CD4-positive, alpha-beta T cell treated with Interleukin-4 for 4 hours (primary cell): ENCODE data around the gene IRF5.
A peak's percentile ranks its signal among the peaks of the same experiment; 100 is the strongest.

Experiments used
- DNase-seq: peaks from one replicate; pipeline ENCODE4 v3.0.0-alpha.2; 2020

Gene IRF5

DNA sequence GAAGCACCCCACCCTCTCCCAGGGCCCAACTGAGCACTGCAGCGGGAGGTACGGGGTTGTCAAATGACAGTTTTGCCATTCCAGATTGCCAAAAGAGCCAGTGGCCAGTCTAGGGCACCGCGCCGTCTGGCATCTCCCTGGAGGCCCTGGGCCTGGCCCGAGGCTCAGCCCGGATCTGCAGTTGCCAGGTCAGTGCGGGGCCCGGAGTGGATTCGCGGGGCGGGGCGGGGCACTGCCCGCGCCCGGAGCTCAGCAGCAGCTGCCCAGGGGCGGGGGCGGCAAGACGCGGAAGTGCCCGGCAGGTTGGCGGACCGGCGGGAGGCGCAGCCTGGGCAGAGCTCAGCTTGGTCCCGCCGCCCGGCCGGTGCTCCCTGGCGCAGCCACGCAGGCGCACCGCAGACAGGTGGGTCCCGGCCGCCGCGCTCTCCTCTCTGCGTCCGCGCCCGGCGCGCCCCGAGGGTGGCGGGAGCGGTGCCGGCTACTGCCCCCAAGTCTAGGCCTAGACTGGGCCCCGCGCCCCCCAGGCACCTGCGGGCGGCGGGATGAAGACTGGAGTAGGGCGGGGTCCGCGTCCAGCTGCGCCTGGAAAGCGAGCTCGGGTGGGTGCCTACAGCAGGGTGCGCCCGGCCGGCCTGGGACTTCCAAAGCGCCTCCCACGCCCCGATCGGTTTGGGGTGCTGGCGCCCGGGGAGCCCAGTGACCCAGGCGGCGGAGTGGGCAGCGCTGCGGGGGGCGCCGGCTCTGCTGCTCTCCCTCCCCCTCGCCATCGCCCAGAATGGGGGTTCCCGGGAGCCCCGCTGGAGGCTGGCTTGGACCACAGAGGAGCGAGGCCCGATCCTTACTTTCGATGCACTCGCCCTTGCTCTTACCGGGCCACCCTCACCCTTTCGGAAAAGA is at the start of gene IRF5:
Gene IRF5 (plus strand): TSS at position 281 of the 897 bp plus-strand sequence. CDS start 4,155 bp downstream, outside the sequence.
- no peak for DNase-seq

DNA sequence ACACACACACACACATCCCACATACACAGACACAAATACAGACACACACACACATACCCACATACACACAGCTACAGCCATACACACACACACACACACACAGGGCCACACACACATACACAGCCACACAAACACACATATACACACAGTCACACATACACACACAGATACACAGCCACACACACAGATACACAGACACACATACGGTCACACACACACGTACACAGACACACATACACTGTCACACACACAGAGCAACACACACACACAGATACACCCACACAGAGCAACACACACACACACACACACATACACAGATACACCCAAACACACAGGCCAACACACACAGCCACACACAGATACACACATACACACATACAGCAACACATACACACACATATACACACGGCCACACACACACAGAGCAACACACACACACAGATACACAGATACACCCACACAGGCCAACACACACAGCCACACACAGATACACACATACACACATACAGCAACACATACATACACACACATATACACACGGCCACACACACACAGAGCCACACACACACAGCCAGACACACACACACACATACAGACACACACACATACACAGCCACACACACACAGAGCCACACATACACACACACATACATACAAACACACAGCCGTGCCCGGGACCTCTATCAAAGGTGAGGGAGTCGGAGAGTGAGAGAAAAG is 49.5 kb upstream of the IRF5 start:
- DNase-seq, result no peak

GRCh38 chr7:128888756-128889095 is 49.0 kb upstream of the IRF5 start:
- DNase-seq, result no peak

- DNase-seq, result no peak
These were observed 48.6 kb upstream of the IRF5 start for GRCh38 chr7:128889121-128889520.

DNA sequence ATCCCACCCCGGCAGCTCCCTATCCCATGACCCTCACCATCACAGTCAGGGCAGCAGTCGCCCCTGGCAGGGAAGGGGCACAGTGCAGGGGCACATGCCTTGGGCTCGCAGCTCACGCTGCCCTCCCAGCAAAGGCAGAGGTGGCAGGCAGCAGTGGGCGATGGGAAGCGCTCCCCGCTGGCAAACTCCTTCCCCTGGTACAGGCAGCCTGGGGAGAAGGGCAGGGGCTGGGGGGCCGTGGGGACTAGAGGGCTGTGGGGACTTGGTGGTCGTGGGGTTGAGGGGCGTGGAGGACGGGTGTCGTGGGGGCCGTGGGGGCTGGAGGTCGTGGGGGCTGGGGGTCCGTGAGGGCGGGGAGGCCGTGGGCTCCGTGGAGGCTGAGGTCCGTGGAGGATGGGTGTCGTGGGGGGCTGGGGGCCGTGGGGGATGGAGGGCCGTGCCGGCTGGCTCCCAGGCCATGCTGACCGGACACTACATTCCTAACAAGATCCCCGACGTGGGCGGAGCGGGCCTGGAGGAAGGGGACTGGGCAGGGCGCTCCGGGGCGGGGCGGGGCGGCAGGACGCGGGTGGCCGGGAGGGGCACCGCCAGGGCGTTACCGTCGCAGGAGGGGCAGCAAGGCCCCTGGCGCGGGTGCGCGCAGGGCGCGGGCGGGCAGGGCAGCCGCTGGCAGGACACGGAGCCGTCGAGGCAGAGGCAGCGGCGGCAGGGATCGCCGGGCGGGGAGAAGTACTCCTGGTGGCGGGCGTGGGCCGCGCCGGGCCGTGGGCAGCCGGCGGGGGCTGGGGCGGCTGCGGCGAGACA is 47.2 kb upstream of the IRF5 start:
- DNase-seq, result no peak

- DNase-seq, result no peak
These were observed 46.4 kb upstream of the IRF5 start for GRCh38 chr7:128891110-128891941.

GRCh38 chr7:128891942-128892269 is 45.8 kb upstream of the IRF5 start:
- no peak for DNase-seq

GRCh38 chr7:128892521-128893250 is 45.0 kb upstream of the IRF5 start:
- DNase-seq, result no peak

GRCh38 chr7:128893251-128894100 is 44.3 kb upstream of the IRF5 start:
- DNase-seq, result no peak

- no peak for DNase-seq
These were observed 43.7 kb upstream of the IRF5 start for GRCh38 chr7:128894101-128894440.

DNA sequence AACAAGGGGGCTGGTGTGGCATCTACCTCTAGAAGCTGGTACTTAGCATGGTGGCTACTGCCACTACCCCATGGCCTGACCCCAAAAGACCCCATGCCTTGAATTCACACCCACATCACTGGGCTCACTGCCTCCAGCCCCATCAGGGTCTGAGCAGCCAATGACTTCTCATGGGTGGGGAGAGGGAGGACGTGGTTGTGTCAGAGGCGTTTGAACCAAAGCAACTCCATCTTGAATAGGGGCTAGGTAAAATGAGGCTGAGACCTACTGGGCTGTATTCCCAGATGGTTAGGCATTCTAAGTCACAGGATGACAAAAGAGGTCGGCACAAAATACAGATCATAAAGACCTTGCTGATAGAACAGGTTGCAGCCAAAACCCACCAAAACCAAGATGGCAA is 42.4 kb upstream of the IRF5 start:
- no peak for DNase-seq

DNA sequence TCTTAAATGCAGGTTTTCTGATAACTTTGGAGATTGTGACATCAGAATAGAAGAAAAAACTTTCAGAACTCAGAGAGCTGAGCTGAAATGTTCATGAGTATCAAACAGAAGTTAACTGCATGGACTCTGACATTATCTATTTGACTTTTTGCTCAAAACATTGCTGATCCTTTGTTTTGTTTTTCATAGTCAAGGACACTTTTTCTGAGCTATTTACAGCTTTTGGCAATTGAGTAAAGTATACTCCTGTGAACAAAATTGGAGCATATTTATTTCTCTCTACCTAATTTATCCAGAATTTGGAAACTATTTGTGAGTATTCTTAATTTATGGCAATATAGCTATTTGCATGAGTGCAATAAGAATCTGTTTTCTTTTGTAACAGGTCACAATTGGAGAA is 38.3 kb upstream of the IRF5 start:
- DNase-seq, result no peak

DNA sequence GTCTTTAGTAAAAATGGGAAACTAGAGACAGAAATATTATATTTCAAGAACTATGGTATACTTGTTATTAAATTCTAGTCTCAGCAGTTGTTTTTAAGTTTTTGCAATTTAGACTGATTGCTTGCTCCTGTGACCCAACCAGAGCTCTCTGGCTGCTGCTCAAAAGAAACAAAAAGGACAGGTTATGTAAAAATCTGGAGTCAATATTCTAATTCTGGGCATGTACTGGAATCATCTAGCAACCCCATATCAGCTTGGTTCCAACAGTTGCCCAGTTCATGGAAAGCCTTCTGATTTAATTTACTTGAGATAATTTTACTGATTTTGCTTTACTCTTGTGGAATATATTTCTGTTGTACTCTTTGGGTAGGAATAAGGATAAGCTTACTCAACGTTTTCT is 37.5 kb upstream of the IRF5 start:
- DNase-seq, result no peak

- no peak for DNase-seq
These were observed 34.8 kb upstream of the IRF5 start for GRCh38 chr7:128902761-128903585.

DNA sequence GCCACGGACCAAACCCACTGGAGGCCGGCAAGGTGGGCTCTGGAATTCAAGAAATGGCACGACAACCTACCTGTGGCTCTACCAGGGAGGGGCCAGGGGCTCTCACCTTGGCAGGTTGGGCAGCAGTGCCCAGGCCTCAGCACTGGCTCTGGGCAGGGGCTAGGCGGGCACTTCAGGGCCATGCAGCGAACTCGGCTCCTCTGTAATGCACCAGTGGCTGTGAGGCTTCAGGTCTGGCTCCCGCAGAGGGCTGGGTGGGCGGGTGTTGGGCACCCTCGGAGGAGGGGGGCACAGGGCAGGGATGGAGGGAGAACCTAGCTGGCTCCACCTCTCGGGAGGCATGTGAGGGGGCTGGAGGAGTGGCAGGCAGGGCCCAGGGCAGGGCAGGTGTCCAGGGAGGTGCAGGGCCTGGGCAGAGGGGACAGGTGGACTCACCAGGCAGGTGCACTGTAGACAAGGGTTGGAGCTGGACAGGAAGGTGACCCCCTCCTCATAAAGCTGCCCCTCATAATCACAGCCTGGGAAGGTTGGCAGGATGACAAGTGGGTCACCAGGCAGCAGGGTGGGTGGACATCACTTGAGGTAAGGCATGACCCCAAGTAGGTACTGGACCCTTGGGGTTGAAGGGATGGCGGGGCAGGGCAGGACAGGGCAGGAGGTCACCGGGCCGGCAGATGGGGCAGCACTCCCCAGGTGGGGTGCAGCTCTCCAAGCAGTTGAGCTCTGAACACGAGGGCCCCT is 33.9 kb upstream of the IRF5 start:
- no peak for DNase-seq

DNA sequence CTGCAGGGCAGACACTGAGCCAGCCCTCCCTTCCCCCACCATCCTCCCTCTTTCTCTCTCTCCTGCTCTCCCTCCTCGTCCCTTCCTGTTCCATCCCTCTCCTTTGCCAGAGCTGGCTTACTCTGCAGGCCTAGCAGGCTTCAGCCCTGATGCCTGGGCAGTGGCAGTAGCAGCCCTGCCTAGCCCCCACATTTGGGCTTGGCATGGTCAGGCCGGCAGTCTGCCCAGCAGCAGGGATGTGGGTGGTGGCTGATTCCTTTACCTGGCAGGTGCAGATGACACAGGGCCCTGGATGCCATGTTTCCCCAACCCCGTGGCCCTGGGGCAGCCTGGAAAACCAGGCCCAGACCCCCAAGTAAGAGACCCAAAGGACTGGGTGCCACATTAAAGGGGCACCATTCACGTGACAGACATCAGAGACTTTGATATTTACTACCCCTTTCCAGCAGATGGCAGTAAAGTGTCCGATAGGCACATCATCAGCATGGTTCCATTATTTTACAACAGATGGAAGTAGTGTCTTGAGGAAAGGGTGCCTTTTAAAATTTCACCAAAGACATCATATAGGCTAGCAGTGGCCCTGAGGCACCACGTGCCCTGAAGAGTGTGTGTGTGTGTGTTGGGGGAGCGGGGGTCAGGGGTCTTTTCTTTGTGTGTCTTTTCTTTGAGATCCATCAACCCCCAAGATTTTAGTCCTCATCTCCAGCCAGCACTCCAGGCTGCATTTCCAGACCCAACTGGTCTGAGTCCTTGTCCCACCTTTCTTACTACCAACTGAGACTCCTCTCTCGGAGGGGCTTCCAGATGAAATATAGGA is 33.1 kb upstream of the IRF5 start:
- DNase-seq, result peak; percentile 67

DNA sequence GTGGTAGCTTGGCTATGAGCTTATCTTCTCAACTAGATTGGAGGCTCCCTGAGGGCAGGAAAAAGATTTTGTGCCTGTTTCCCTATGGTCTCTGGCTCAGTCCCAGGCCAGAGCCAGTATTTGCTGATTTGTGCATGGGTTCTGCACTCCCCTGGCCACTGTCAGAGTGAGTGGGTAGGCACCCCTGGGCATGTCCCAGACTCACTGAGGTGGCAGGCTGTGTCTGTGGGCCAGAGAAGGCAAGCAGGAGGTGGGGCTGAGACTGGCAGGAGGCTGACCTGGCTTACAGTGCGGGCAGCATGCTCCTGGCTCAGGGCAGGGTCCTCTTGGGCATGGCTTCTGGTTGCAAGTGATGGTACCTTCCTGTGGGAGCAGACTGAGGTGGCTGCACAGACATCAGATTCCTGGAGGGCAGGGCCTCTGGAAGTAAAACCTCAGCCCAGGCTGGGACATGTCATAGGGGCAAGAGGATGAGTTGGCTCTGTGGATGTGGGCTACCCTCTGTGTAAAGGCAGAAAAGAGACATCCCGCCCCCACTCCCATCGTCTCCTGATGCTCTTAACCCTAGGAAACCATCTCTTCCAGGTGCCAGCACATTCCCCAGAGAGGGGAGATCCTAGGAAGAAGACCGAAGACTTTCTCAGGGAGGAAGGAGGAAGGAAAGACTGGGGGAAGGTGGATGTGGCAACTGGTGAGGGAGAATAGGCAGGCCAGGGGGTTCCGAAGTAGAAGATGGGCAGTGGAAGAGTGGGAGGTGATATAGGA is 31.5 kb upstream of the IRF5 start:
- DNase-seq, result no peak
